ENCODE data around the gene AGO3.
A peak's percentile ranks its signal among the peaks of the same experiment; 100 is the strongest.
"Not testable (repeated sequence)": the region's sequence is repeated elsewhere in the genome, so short reads cannot be mapped to it uniquely, and the experiment has no call there.

The AGO3 gene

GRCh38 chr1:36008546-36009197 lies 77.8 kb downstream of the AGO3 start:
- DNase-seq, result no peak

GRCh38 chr1:36014722-36015220 lies 83.9 kb downstream of the AGO3 start:
- no peak for DNase-seq

- DNase-seq, result no peak
Observed at GRCh38 chr1:36016686-36017085, 85.8 kb downstream of the AGO3 start.

GRCh38 chr1:36023098-36023769 lies 92.3 kb downstream of the AGO3 start:
- DNase-seq, result no peak

GRCh38 chr1:36024024-36024423 lies 93.1 kb downstream of the AGO3 start:
- DNase-seq, result not testable (repeated sequence)

- no peak for DNase-seq
Observed at GRCh38 chr1:36024847-36025246, 93.9 kb downstream of the AGO3 start.

- no peak for DNase-seq
Observed at GRCh38 chr1:36027766-36028165, 96.9 kb downstream of the AGO3 start.

GRCh38 chr1:36031441-36031840 lies 100.5 kb downstream of the AGO3 start:
- DNase-seq, result no peak

- peak; percentile 86 to 95 for DNase-seq
Observed at GRCh38 chr1:36034692-36035091, 103.8 kb downstream of the AGO3 start.

- DNase-seq, result peak; percentile 25 to 27
Observed at GRCh38 chr1:36035154-36035553, 104.2 kb downstream of the AGO3 start.

GRCh38 chr1:36040238-36040637 lies 109.3 kb downstream of the AGO3 start:
- no peak for DNase-seq

- peak; percentile 11 to 62 for DNase-seq
Observed at GRCh38 chr1:36051821-36052220, 120.9 kb downstream of the AGO3 start.

- no peak for DNase-seq
Observed at GRCh38 chr1:36053978-36054377, 123.1 kb downstream of the AGO3 start.

GRCh38 chr1:36055706-36056105 lies 124.8 kb downstream of the AGO3 start:
- DNase-seq, result peak; percentile 72

GRCh38 chr1:36062315-36062714 lies 131.4 kb downstream of the AGO3 start:
- DNase-seq, result no peak

GRCh38 chr1:36067871-36068270 lies 137.0 kb downstream of the AGO3 start:
- no peak for DNase-seq

GRCh38 chr1:36068866-36069265 lies 138.0 kb downstream of the AGO3 start:
- DNase-seq, result no peak

GRCh38 chr1:36070349-36070748 lies 139.4 kb downstream of the AGO3 start:
- no peak for DNase-seq

- DNase-seq, result no peak
Observed at GRCh38 chr1:36076979-36077573, 146.2 kb downstream of the AGO3 start.

GRCh38 chr1:36080236-36080635 lies 149.3 kb downstream of the AGO3 start:
- no peak for DNase-seq

- DNase-seq, result no peak
Observed at GRCh38 chr1:36080801-36081200, 149.9 kb downstream of the AGO3 start.

GRCh38 chr1:36081926-36082485 lies 151.1 kb downstream of the AGO3 start:
- DNase-seq, result no peak

GRCh38 chr1:36083219-36083618 lies 152.3 kb downstream of the AGO3 start:
- DNase-seq, result no peak

Data from inflammatory macrophage (primary cell).